Mesothelial cell of epicardium (in vitro differentiated cells): Measurements from ENCODE around the gene ASTN2. TPM values are rescaled to one million over a fixed set of nuclear protein-coding genes. Genes with fewer than 3 reads are reported as not detected.

Experiments used
- DNase-seq, 2 experiments: peaks; one replicate each; pipeline ENCODE4 v3.0.0; 2021; ENCODE audit warnings: low spot score in 2 of 2; ENCODE audit not compliant: unreplicated experiment in 2 of 2
- H3K27ac Mint-ChIP-seq: 2 replicates; pipeline ENCODE4 v1.8.0; 2021; ENCODE audit warnings: mixed read lengths
- H3K27me3 Mint-ChIP-seq: 2 replicates; pipeline ENCODE4 v1.8.0; 2021; ENCODE audit warnings: low read depth, mixed read lengths
- H3K36me3 Mint-ChIP-seq: 2 replicates; pipeline ENCODE4 v1.8.0; 2021; ENCODE audit warnings: mixed read lengths
- H3K4me1 Mint-ChIP-seq: 2 replicates; pipeline ENCODE4 v1.8.0; 2021; ENCODE audit warnings: mixed read lengths
- H3K4me3 Mint-ChIP-seq: 2 replicates; pipeline ENCODE4 v1.8.0; 2021; ENCODE audit warnings: mild to moderate bottlenecking, moderate library complexity, mixed read lengths
- H3K9me3 Mint-ChIP-seq: 2 replicates; pipeline ENCODE4 v1.8.0; 2021; ENCODE audit warnings: mixed read lengths
- CTCF ChIP-seq: fragments of 200-600 bp; sonication (generic); IDR thresholded peaks from one replicate; pipeline ENCODE4 v1.5.0; 2021; ENCODE audit warnings: antibody characterized with exemption; ENCODE audit not compliant: unreplicated experiment
- total RNA-seq: library from RNA; stranded (reverse); gene quantifications from 3 replicates; pipeline ENCODE4 v1.2.1, GENCODE V29; 2021

Gene ASTN2
- total RNA-seq, 1 donor from 2014 or later, result 12.2 TPM

GRCh38 chr9:117211280-117211679 lies 203.6 kb downstream of the ASTN2 start:
- TF ChIP-seq CTCF, result no peak
- H3K4me3 Mint-ChIP-seq, result no peak overlapping the region
- H3K9me3 Mint-ChIP-seq, result peaks cover 31% of the 10 kb centered on the region
- H3K4me1 Mint-ChIP-seq, result no peaks in the 10 kb centered on the region
- no peaks in the 10 kb centered on the region for H3K27me3 Mint-ChIP-seq
- DNase-seq, result no peak
- H3K27ac Mint-ChIP-seq, result no peak overlapping the region
- peaks cover 2% of the 10 kb centered on the region for H3K36me3 Mint-ChIP-seq

- Mint-ChIP-seq H3K9me3 (peaks cover 29% of the 10 kb centered on the region), H3K27ac (no peak overlapping the region), H3K4me3 (no peak overlapping the region), H3K27me3 (no peaks in the 10 kb centered on the region), H3K4me1 (no peaks in the 10 kb centered on the region), H3K36me3 (no peaks in the 10 kb centered on the region)
- DNase-seq, result no peak
- TF ChIP-seq CTCF, result no peak
Observed at GRCh38 chr9:117205806-117206205, 209.1 kb downstream of the ASTN2 start.

GRCh38 chr9:117204971-117205370 lies 209.9 kb downstream of the ASTN2 start:
- no peaks in the 10 kb centered on the region for H3K36me3 Mint-ChIP-seq
- DNase-seq, result no peak
- no peak overlapping the region for H3K4me3 Mint-ChIP-seq
- no peaks in the 10 kb centered on the region for H3K27me3 Mint-ChIP-seq
- no peaks in the 10 kb centered on the region for H3K4me1 Mint-ChIP-seq
- no peak overlapping the region for H3K27ac Mint-ChIP-seq
- TF ChIP-seq CTCF, result no peak
- peaks cover 24% of the 10 kb centered on the region for H3K9me3 Mint-ChIP-seq

- H3K27me3 Mint-ChIP-seq, result peaks cover 2% of the 10 kb centered on the region
- no peaks in the 10 kb centered on the region for H3K36me3 Mint-ChIP-seq
- no peak overlapping the region for H3K4me3 Mint-ChIP-seq
- H3K9me3 Mint-ChIP-seq, result peaks cover 18% of the 10 kb centered on the region
- TF ChIP-seq CTCF, result no peak
- no peaks in the 10 kb centered on the region for H3K4me1 Mint-ChIP-seq
- no peak for DNase-seq
- H3K27ac Mint-ChIP-seq, result no peak overlapping the region
Observed at GRCh38 chr9:117191504-117192261, 223.2 kb downstream of the ASTN2 start.

- Mint-ChIP-seq H3K9me3 (peaks cover 5% of the 10 kb centered on the region), H3K36me3 (no peaks in the 10 kb centered on the region)
- no peak for DNase-seq
Observed at GRCh38 chr9:117189121-117189520, 225.7 kb downstream of the ASTN2 start.

More at GRCh38 chr9:117189121-117189520, 225.7 kb downstream of the ASTN2 start:
- Mint-ChIP-seq H3K27me3 (peaks cover 2% of the 10 kb centered on the region), H3K4me1 (no peaks in the 10 kb centered on the region), H3K4me3 (no peak overlapping the region), H3K27ac (no peak overlapping the region)
- no peak for TF ChIP-seq CTCF
